NCI-H146 (cell line): ENCODE measurements around the gene YAF2.

Experiments
- DNase-seq: peaks from one replicate; lab custom pipeline; 2025; lab: John Stamatoyannopoulos, UW

YAF2 gene, protein sequence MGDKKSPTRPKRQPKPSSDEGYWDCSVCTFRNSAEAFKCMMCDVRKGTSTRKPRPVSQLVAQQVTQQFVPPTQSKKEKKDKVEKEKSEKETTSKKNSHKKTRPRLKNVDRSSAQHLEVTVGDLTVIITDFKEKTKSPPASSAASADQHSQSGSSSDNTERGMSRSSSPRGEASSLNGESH

DNA sequence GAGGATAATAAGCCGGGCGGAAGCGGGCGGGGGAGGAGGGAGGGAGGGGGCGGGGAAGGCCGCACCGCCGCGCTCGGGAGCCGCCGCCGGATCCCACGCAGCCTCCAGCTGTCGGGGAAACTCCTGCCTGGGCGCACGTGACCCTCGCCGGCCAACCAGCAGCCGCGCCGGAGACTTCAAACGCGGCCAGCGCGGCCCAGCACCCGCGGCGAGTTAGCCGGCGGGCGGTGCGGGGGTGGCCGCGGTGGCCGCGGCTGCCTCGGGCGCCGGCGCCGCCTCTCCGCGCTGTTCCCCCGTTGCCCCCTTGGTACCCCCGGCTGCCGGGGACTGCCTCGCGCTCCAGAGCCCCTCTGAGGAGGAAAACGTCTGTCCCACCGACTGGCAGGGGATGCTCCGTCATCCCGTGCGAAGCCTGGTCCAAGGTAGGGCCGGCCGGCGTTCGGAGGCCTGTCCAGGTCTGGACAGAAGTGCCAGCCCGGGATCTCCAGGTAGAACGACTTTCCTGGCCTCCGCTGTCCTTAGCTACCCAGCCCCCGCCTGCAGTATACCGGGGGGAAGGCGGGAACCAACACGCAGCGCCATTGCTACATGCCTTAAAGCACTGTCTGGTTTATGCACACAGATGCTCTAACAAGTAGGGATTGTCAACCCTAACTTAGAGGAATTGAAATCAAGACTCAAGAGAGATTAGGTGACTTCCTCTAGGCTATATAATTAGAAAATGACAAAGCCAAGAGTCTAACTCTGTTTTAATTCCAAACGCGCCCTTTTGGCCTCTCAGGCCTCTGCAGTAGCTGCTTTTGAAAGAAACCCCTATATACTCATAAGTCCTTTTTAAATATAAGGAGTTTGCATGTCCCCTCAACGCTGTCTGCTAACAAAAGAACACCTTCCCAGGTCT lies at the start of gene YAF2:
Gene YAF2 (minus strand): TSS at position 9 of the 901 bp plus-strand sequence. CDS start 68 bp downstream, outside the sequence.
- DNase-seq = peak; percentile 95

DNA sequence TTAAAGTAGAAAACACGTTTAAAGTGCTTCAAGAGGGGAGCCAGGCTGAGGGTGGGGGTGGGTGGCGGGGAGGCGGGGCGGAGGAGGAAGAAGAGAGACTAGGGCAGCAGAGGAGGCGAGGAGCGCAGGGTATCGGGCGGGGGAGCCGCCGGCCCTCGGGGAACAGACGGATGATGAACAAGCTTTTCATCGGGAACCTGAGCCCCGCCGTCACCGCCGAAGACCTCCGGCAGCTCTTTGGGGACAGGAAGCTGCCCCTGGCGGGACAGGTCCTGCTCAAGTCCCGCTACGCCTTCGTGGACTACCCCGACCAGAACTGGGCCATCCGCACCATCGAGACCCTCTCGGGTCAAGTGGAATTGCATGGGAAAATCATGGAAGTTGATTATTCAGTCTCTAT lies 48.7 kb upstream of the YAF2 start:
- no peak for DNase-seq

DNA sequence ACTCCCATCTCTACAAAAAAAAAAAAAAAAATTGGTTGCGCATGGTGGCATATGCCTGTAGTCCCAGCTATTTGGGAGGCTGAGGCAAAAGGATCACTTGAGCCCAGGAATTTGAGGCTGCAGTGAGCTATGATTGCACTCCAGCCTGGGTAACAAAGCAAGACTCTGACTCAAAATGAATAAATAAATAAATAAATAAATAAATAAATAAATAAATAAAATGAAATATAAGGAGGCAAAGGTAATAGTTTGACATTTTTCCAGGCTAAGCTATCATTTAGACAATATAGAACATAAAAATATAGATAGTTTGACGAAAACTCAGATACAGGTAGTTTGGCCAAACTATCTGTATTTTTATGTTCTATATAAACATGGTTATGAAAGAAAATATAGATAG lies 47.4 kb upstream of the YAF2 start:
- no peak for DNase-seq

DNA sequence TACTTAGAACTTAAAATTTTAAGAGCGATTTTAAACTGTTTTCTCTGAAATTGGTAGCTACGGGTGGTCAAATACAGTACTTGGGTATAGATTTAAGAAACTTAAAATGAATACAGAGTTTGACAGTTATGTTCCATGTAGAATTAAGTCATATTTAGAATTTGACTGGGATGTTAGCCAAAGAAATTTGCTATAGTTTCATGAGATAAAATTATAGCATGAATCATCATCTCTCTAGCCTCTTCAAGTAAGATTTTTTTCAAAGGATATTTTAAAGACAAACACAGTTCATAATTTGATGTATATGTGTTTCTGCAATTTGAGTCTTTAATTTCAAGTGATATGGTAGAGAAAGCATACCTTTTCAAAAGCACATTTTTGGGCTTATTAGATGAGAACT lies 46.8 kb upstream of the YAF2 start:
- no peak for DNase-seq

DNA sequence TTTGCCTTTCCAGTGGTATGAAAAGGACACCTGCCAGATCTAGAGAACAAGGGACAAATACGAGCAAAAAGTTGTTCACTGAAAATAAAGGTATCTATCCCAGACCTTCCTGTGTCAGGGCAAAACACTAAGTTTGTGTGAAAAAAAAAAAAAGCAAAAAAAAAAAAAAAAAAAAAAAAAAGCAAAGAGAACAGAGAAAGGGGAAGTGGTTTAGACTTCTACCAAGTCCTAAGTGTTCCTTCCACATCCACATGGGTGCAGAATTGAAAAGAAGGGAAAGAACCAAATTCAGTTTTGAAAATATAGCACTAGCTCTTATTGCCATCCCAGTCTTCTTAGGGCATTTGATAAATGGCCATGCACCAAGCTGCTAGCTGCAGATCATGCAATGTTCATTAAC lies 46.1 kb upstream of the YAF2 start:
- DNase-seq = no peak

DNA sequence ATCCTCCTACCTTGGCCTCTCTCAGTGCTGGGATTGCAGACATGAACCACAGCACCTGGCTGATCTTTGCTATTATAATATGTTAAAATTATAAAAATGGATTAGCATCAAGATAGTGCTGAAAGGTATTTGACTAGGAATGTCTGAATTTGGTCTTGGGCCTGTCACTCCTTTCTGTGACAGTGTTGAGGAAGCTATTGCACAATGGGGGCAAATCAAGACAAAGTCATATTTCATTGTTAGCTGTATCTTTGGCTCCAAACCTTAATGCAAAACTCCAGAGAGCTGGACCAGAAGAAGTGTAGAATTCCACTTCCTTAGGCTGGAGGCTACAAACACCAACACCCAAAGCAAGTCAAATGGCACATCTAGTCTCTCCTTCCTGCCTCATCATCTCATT lies 45.7 kb upstream of the YAF2 start:
- DNase-seq = no peak

DNA sequence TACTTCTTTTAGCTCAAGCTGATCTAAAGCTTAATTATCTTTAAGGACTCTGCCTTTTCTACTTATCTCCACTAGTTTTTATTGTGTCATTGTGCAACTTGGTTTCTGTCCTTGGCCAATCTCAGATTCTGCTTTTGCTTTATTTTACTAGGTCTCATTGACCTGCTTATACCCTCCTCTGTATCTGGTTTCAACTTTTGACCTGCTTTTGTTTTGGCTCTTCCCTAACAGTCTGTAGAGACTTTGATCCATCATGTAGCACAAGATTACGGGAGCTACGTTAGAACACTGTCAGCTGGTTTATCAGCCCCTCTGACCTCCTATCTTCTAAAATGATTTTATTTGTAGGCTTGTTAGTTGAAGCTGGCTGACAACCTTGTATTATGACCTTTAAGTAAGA lies 44.2 kb upstream of the YAF2 start:
- DNase-seq = no peak

DNA sequence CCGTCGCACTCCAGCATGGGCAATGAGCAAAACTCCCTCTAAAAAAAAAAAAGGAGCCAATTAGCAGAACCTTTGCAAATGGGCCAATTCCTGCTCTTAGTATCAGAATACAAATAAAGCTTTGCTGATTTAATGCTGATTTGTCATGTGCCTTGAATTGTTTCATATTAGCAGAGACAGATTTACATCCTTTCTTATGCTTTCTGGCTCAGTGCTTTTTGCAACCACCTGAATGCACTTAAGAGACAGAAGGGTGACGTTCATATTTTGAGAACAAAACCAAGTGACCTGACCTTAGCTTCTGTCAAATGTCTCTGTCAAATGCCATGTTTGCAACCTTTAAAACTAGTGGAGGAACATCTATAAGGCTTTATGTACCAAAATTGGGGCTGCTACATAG lies 43.8 kb upstream of the YAF2 start:
- DNase-seq = no peak

DNA sequence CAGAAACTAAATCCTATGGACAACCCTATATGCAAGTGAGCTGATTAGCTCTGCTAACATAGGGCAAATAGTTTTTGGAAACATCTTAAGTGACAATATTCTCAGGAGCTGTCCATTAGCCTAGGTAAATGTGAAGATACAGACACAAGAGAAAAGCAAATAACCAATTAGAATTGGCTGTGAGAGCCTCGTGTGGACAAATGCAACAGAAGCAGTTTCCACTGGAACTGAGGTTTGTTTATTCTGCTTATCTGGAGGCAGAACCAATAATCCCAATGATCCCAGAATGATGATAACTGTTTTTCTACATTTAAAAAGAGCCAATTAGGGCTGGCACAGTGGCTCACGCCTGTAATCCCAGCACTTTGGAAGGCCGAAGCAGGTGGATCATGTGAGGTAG lies 43.2 kb upstream of the YAF2 start:
- DNase-seq = peak; percentile 72

DNA sequence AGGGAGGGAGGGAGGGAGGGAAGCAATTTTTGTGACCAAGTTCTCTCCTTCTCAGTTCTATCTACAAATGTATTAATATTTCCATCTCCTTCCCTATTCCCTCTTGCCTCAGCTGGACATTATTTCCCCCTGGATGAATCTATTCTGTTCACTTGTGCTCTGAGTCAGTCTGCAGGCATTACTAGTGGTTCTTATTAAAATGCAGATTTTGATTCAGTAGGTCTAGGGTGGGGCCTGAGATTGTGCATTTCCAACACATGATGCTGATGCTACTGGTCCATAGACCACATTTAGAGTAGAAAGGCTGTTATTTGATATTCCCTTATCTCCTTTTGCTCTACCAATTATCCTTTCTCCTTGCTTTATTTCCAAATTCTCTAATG lies 40.1 kb upstream of the YAF2 start:
- no peak for DNase-seq

DNA sequence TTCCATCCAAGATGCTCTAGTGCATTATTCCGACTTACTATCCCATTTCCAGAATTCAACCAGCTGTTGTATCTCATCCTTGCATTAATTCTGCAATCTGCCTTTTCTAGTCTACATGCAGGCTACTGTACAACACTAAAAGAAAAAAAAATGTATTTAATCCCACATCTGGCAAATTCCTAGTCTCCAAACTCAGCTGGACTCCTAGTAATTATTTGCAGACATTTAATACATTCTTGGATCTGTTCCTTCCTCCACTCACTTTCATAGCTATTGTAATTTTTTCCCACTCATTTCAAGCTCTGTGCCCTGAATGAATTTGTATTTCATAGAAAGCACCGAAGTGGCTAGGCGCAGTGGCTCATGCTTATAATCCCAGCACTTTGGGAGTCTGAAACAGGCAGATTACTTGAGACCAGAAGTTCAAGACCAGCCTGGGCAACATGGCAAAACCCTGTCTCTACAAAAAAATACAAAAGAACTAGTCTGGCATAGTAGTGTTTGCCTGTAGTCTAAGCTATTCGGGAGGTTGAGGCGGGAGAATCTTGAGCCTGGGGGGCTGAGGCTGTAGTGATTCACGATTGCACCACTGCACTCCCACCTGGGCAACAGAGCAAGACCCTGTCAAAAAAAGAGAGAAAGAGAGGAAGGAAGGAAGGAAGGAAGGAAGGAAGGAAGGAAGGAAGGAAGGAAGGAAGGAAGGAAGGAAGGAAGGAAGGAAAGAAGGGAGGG lies 39.5 kb upstream of the YAF2 start:
- no peak for DNase-seq

DNA sequence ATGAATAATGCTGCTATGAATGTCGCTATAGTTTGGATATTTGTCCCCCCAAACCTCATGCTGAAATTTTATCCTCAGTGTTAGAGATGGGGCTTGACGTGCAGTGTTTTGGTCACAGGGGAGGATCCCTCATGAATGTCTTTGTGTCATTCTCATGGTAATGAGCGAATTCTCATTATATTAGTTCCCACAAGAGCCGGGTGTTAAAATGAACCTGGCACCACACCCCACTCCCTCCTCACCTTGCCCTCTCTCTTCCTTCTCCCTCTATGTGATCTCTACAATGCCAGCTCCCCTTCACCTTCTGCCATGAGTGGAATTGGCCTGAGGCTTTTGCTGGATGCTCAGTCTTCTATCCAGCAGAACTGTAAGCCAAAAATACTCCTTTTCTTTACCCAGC lies 37.5 kb upstream of the YAF2 start:
- no peak for DNase-seq

DNA sequence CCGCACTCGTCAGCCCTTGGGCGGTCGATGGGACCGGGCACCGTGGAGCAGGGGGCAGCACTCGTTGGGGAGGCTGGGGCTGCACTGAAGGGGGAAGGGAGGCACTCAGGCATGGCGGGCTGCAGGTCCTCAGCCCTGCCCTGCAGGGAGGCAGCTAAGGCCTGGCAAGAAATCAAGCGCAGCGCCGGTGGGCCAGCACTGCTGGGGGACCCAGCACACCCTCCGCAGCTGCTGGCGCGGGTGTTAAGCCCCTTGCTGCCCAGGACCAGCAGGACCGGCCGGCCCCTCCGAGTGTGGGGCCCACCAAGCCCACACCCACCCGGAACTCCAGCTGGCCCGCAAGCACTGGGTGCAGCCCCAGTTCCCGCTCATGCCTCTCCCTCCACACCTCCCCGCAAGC lies 35.7 kb upstream of the YAF2 start:
- no peak for DNase-seq

DNA sequence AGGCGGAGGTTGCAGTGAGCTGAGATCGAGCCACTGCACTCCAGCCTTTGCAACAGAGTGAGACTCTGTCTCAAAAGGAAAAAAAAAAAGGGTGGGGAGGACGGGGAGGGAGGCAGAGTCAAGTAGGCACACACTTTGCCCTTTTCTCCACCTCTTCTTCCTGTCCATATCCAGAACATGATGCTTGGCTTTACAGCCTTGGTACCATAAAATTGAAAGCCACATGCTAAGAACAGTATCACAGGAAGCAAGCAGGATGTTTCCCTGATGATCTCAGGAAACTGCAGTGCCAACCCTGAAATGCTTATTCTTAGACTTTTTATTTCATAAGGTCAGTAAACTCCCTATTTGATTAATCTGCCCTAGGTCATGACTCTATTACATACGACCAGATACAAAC lies 32.5 kb upstream of the YAF2 start:
- no peak for DNase-seq

DNA sequence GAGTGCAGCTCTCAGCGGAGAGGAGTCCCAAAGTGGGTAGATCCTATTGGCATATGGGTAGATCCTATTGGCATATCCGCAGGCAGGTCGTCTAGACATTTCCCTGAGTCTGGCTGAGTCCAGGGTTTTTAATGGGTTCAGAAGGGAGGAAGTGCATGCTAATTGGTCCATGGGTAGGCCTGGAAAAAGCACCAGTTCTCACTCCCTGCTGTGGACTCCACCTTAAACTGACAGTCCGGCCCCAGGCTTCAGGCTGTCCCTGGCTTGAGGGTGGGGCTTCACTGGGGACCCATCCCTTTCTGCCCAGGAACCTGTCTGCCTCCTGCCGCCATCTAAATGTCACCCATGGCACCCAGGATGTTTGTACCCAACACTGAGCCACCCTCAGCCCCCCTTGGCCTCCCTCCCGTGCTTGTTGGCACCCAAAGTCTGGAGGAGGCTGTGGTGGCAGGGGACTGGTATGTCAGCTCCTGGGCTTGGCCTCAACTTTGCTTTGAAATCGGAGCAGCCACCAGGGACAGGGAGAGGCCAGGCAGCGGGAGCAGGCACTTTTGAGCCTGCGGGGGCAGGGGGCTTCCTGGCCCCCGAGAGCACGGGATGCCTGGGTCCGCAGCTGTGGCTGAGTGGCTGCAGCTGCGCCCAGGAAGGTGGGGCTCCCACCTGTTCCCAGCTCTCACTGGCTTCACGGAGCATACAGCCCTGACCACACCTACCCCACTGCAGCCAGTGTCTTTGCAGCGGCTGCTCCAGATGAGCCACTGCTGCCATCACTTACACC lies 29.6 kb upstream of the YAF2 start:
- DNase-seq = peak; percentile 17

DNA sequence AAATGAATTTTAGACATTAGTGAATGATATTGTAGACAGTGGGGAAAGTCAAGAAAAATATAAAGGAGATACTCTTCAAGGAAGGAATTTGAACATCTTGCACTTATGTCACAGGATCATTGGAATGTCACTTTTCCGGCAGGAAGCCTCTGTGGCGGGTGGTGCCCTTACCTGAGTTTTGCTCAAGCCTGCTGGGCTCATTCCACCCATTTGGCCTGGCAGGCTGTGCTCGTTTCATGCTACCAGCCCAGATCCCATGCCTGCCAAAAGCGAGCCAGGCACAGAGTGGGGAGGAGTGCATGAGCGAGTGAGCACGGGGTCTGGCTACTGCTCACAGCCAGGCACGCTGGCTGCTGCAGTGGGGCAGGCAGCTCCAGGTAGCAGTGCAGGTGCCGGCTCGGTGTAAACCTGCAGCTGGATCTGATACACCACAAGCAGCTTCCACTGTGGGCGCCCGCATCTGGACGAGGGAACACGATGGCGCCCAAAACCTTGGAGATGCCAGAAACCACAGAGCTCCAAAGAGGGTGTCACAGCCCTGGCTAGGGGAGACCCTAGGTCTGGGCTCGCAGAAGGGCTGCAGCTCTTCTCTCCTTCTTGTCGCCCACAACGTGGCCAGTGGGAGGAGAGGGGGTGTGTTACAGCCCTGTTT lies 28.7 kb upstream of the YAF2 start:
- no peak for DNase-seq

DNA sequence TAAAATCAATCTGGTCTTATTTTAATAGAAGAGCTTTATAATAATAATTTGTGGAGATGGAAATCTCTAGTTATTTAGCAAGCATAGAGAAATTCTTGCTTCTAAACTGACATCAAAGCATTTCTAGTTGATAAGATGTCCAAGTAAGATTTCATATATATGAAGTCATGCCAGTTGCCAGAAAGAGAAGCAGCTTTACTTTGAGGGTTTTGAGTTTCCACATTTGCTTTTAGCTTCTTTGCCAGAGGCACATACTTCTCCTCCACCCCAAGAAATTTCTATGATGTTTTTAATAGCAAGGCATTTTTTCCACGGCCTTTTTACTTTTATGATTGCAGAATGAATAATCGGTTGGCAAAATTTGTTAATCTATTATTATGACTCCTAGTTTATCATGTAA lies 24.2 kb upstream of the YAF2 start:
- no peak for DNase-seq

DNA sequence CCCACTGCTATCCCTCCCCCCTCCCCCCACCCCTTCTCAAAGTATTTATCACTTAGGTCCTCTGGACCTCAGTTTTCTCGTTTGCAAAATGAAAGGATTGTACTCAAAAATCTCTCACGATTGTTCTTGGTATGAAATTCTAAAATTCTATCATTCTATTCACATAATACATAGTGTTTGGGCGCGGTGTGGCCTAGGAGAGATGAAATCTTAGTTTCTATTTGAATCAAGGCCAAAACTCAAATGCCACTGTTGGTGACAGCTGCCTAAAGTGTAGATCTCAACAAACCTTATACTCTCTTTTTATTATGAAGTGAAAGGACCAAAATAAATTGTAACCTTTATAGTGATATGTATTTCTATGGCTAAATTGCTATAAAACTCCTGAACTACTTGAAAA lies 23.7 kb upstream of the YAF2 start:
- no peak for DNase-seq

DNA sequence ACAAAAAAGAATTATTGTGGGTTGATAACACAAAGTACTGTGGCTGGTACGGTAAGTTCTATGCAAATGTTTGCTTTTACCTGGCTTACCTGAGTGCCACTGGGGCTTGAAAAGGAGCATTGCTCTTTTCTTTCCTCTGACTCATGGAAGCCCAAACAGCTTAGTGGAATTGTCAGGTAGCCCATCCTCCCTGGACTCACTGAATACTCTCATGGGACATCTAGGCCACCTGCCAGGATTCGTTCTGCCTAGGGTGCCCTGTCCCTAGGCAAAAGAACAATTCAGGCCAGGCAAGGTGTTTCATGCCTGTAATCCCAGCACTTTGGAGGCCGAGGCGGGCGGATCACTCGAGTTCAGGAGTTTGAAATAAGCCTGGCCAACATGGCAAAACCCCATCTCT lies 22.5 kb upstream of the YAF2 start:
- no peak for DNase-seq

DNA sequence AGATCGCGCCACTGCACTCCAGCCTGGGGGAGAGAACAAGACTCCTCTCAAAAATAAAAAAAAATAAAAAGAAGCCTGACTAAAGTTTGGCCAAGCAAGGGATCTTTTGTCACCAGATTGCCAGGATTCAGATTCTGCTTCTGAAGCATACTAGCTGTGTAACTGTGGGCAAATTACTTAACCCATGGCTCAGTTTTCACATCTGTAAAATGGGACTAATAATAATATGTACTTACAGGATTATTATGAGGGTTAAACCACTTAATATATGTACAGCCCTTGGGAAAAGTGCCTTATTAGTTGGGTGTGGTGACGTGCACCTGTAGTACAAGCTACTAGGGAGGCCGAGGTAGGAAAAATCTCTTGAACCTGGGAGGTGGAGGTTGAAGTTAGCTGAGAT lies 21.7 kb upstream of the YAF2 start:
- DNase-seq = no peak

DNA sequence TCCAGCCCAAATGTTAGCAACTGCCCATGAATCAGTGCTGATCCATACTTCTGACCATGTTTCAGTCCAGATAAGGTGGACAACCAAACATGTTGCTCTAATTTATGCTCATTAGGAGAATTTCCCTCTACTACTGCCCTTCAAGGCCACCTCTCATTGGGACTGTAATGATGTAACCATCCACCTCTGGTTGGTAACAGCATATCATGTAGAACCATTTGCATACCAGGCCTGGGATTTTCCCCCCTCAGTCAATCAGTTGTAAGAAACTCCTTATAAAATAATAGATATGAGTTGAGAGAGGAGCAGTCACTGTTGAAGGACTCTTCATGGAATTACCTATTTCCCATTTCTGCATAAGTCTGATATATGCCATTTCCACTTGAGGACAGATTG lies 17.8 kb upstream of the YAF2 start:
- no peak for DNase-seq
